Measurements from ENCODE around the gene RNF208. TPM values are rescaled to one million over a fixed set of nuclear protein-coding genes. Genes with fewer than 3 reads are reported as not detected.
A peak's percentile ranks its signal among the peaks of the same experiment; 100 is the strongest.

RNF208 gene
- total and polyA plus RNA-seq, 7 donors = 4.8 to 12.8 (median 6.4) TPM

GRCh38 chr9:137221095-137221505 is 940 bp downstream of the RNF208 start:
- ATAC-seq (no peak), DNase-seq (no peak)
- no peak for TF ChIP-seq CTCF (IDR thresholded peaks at IDR 0.05)
- H3K36me3 ChIP-seq (ENCODE audit: insufficient read depth in 1 of 2, low read depth in 1 of 2) = no peaks in the 10 kb centered on the region
- H3K9me3 ChIP-seq = no peaks in the 10 kb centered on the region
- WGBS, 3 donors = 69 to 79% (median 76%) methylated on average over 13 to 14 of the region's 14 CpGs
- no peaks in the 10 kb centered on the region for H3K27me3 ChIP-seq (ENCODE audit: insufficient read depth in 3 of 3, low read length in 2 of 3)
- peaks cover 11% of the 10 kb centered on the region for H3K4me1 ChIP-seq
- H3K27ac ChIP-seq = no peak overlapping the region
- peak overlapping the region; percentile 57 for H3K4me3 ChIP-seq
- intact Hi-C loops (cut with DNase I) = no loop called here

GRCh38 chr9:137220317-137221094 is 1.5 kb downstream of the RNF208 start:
- TF ChIP-seq CTCF (IDR thresholded peaks at IDR 0.05) = no peak
- intact Hi-C loops (cut with DNase I) = no loop called here

GRCh38 chr9:137219757-137220316 is 2.2 kb downstream of the RNF208 start:
- TF ChIP-seq CTCF (IDR thresholded peaks at IDR 0.05) = no peak
- no peak overlapping the region for H3K27ac ChIP-seq
- H3K4me1 ChIP-seq = peaks cover 11% of the 10 kb centered on the region
- H3K36me3 ChIP-seq (ENCODE audit: insufficient read depth in 1 of 2, low read depth in 1 of 2) = peaks cover 0 to 10% of the 10 kb centered on the region in 2 donors
- intact Hi-C loops (cut with DNase I) = no loop called here
- H3K4me3 ChIP-seq = no peak overlapping the region
- no peak for ATAC-seq
- 77 to 82% (median 80%) methylated on average over 10 of the region's 10 CpGs for WGBS, 3 donors
- H3K9me3 ChIP-seq = no peaks in the 10 kb centered on the region
- DNase-seq = no peak
- H3K27me3 ChIP-seq (ENCODE audit: insufficient read depth in 3 of 3, low read length in 2 of 3) = no peaks in the 10 kb centered on the region

More at GRCh38 chr9:137220317-137221094, 1.5 kb downstream of the RNF208 start:
- WGBS, 3 donors = 86 to 91% (median 90%) methylated on average over 47 to 52 of the region's 52 CpGs
- Histone ChIP-seq H3K4me3 (no peak overlapping the region), H3K27me3 (ENCODE audit: insufficient read depth in 3 of 3, low read length in 2 of 3) (no peaks in the 10 kb centered on the region), H3K36me3 (ENCODE audit: insufficient read depth in 1 of 2, low read depth in 1 of 2) (peaks cover 0 to 4% of the 10 kb centered on the region in 2 donors), H3K4me1 (peaks cover 11% of the 10 kb centered on the region), H3K27ac (no peak overlapping the region), H3K9me3 (no peaks in the 10 kb centered on the region)
- DNase-seq (no peak), ATAC-seq (no peak)

- ATAC-seq = no peak
- H3K4me1 ChIP-seq = peaks cover 7% of the 10 kb centered on the region
- TF ChIP-seq CTCF (IDR thresholded peaks at IDR 0.05) = no peak
- WGBS, 3 donors = 82 to 88% (median 85%) methylated on average over 12 of the region's 12 CpGs
- no peak overlapping the region for H3K4me3 ChIP-seq
- DNase-seq = no peak
- intact Hi-C loops (cut with DNase I) = no loop called here
- H3K27me3 ChIP-seq (ENCODE audit: insufficient read depth in 3 of 3, low read length in 2 of 3) = no peaks in the 10 kb centered on the region
- no peak overlapping the region for H3K27ac ChIP-seq
- no peaks in the 10 kb centered on the region for H3K9me3 ChIP-seq
- H3K36me3 ChIP-seq (ENCODE audit: insufficient read depth in 1 of 2, low read depth in 1 of 2) = peaks cover 0 to 12% of the 10 kb centered on the region in 2 donors
Measured at GRCh38 chr9:137218754-137219271, 3.2 kb downstream of the RNF208 start.
